Measurements from ENCODE around the gene ITLN2. TPM values are rescaled to one million over a fixed set of nuclear protein-coding genes. Genes with fewer than 3 reads are reported as not detected.

ITLN2 gene
- total and polyA plus RNA-seq, 9 of the 15 experiments (the other 6 are each of a cell fraction or from before 2014, with no cell fraction given) = not detected

- no peak for TF ChIP-seq HINFP (tag; conservative IDR thresholded peaks at IDR 0.05; ENCODE audit: low read depth)
- TF ChIP-seq ZNF311 (CRISPR knock-in tag; IDR thresholded peaks at IDR 0.05) = no peak
- TF ChIP-seq ZNF23 (CRISPR knock-in tag; IDR thresholded peaks at IDR 0.05) = no peak
- peak; percentile 38; the same call in 1 of the 2 replicates for TF ChIP-seq SUPT5H (IDR thresholded peaks at IDR 0.05)
- TF ChIP-seq ZNF609 (CRISPR knock-in tag; IDR thresholded peaks at IDR 0.05; ENCODE audit: borderline replicate concordance) = no peak
- TF ChIP-seq THRAP3 (IDR thresholded peaks at IDR 0.05; ENCODE audit: borderline replicate concordance) = no peak
- no peak for TF ChIP-seq C11orf30 (IDR thresholded peaks at IDR 0.05; ENCODE audit: low read depth)
- no peak for TF ChIP-seq ARHGAP35 (IDR thresholded peaks at IDR 0.05; ENCODE audit: partially characterized antibody)
- peak; percentile 31; the same call in 1 of the 2 replicates for TF ChIP-seq CTBP1 (IDR thresholded peaks at IDR 0.05; ENCODE audit: borderline replicate concordance)
- no peak for TF ChIP-seq HMG20A (CRISPR knock-in tag; conservative IDR thresholded peaks at IDR 0.05)
- TF ChIP-seq SMC3 (conservative IDR thresholded peaks at IDR 0.05; ENCODE audit: insufficient read depth, low read depth, low read length) = peak; percentile 84
- no peak for TF ChIP-seq ZBTB2 (IDR thresholded peaks at IDR 0.05)
- no peak for TF ChIP-seq ZEB2 (IDR thresholded peaks at IDR 0.05)
- 0 out of 2 replicates have a peak, but pooled peaks have one; percentile 41 for TF ChIP-seq DPF2 (IDR thresholded peaks at IDR 0.05)
- TF ChIP-seq, protein P1, sequence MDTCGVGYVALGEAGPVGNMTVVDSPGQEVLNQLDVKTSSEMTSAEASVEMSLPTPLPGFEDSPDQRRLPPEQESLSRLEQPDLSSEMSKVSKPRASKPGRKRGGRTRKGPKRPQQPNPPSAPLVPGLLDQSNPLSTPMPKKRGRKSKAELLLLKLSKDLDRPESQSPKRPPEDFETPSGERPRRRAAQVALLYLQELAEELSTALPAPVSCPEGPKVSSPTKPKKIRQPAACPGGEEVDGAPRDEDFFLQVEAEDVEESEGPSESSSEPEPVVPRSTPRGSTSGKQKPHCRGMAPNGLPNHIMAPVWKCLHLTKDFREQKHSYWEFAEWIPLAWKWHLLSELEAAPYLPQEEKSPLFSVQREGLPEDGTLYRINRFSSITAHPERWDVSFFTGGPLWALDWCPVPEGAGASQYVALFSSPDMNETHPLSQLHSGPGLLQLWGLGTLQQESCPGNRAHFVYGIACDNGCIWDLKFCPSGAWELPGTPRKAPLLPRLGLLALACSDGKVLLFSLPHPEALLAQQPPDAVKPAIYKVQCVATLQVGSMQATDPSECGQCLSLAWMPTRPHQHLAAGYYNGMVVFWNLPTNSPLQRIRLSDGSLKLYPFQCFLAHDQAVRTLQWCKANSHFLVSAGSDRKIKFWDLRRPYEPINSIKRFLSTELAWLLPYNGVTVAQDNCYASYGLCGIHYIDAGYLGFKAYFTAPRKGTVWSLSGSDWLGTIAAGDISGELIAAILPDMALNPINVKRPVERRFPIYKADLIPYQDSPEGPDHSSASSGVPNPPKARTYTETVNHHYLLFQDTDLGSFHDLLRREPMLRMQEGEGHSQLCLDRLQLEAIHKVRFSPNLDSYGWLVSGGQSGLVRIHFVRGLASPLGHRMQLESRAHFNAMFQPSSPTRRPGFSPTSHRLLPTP (IDR thresholded peaks at IDR 0.05; ENCODE audit: borderline replicate concordance, extremely low read depth, insufficient read length) = no peak
- TF ChIP-seq MTA3 (IDR thresholded peaks at IDR 0.05; ENCODE audit: borderline replicate concordance) = 0 out of 2 replicates have a peak, but pooled peaks have one; percentile 37
- TF ChIP-seq U2AF2 (optimal IDR thresholded peaks at IDR 0.05; ENCODE audit: low read depth, low read length) = no peak
- TF ChIP-seq ZNF274 (IDR thresholded peaks at IDR 0.05; ENCODE audit: borderline replicate concordance, low read depth, low read length) = no peak
These were observed 42.9 kb upstream of the ITLN2 start (continued) for GRCh38 chr1:160997323-160998038.
